Activated T-helper 2 cell treated with anti-CD3 and anti-CD28 coated beads, Interferon-gamma antibody, Interleukin-2, Interleukin-4, amounts not matched to agents 10 μg/mL and 5 μg/mL and 100 μg/mL, durations not matched to agents 14 hours and 24 hours and 36 hours (primary cell): ENCODE measurements around the gene GNAQ. TPM values are rescaled to one million over a fixed set of nuclear protein-coding genes. Genes with fewer than 3 reads are reported as not detected.
"Not testable (repeated sequence)": the region's sequence is repeated elsewhere in the genome, so short reads cannot be mapped to it uniquely, and the experiment has no call there.

Source experiments
- DNase-seq: peaks from one replicate; pipeline ENCODE4 v3.0.0; 2021; ENCODE audit warnings: low spot score
- H3K27ac Mint-ChIP-seq: one replicate; pipeline ENCODE4 v1.8.0; 2021; ENCODE audit warnings: mixed read lengths
- H3K27me3 Mint-ChIP-seq: one replicate; pipeline ENCODE4 v1.8.0; 2021; ENCODE audit warnings: low read depth, mixed read lengths
- H3K36me3 Mint-ChIP-seq: one replicate; pipeline ENCODE4 v1.8.0; 2021; ENCODE audit warnings: low read depth, mixed read lengths
- H3K4me1 Mint-ChIP-seq: one replicate; pipeline ENCODE4 v1.8.0; 2021; ENCODE audit warnings: low read depth, mixed read lengths
- H3K4me3 Mint-ChIP-seq: one replicate; pipeline ENCODE4 v1.8.0; 2021; ENCODE audit warnings: low read depth, mild to moderate bottlenecking, moderate library complexity, mixed read lengths
- H3K9me3 Mint-ChIP-seq: one replicate; pipeline ENCODE4 v1.8.0; 2021; ENCODE audit warnings: mixed read lengths
- intact Hi-C: fragments of 100-400 bp; cut with micrococcal nuclease; formaldehyde crosslinking; loops from one replicate; pipeline ENCODE4 v1.15.1; 2023
- total RNA-seq: library from RNA; stranded (reverse); gene quantifications from 2 replicates; pipeline ENCODE4 v1.2.3, GENCODE V29; 2022

GNAQ gene
- total RNA-seq, result 28.6 and 34.3 TPM in 2 replicates

GRCh38 chr9:78031444-78031892, at the start of gene GNAQ:
TSS of gene GNAQ (minus strand) at chr9:78031811. CDS start at chr9:78031235, 576 bp downstream.
- Mint-ChIP-seq H3K27ac (peak within 1 kb of the TSS; percentile 94), H3K9me3 (no peaks in the 10 kb centered on the region), H3K4me3 (peak within 1 kb of the TSS; percentile 94), H3K36me3 (peaks cover 5% of the 10 kb centered on the region), H3K27me3 (peaks cover 5% of the 10 kb centered on the region), H3K4me1 (peaks cover 57% of the 10 kb centered on the region)
- intact Hi-C loops, result loop anchor here (2.0 to 5.0 kb wide), 5 partner anchors 87 to 304 kb away; partner anchors contain the start of gene PSAT1
- no peak for DNase-seq

DNA sequence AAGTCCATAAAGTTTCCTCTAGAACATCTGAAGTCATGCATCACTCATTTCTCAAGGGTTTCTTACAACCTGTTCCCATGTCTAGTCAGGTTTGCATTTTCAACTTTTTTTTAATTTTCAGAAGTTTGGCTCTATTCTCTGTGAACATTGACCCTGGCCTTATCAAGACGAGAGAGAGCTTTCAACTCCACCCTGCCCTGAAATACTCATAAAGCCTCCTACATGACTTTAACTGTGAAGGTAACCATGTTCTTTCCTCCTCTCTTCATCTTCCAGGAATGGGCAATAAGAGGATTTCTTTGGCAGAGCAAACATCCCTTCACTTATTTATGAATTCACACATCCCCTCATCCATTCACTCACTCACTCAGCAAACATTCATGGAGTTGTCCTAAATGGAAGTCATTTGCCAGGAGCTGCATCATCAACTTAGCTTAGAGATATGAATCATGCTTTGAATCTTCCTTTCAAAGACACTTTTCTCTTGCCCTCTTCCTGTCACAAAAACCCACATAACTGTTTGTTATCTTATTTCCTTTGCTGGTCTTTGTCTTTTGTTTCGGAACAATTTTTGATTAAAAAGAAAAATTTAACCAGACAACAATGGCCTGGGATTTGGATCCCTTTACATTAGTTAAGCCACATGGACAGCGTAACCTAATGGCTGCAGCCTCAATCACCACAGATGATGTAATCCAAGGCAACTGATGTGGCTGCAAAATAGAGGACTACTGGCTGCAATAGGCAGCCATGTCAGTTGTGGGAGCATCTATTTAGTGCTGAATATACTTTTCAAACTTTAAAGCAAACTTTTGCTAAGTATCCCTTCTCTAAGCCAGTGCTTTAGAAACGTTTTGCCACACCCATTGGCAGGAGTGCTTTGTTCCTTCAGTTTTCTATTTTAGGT, 43.0 kb upstream of the GNAQ start:
- H3K27ac Mint-ChIP-seq, result peak overlapping the region; percentile 68
- peaks cover 47% of the 10 kb centered on the region for H3K4me1 Mint-ChIP-seq
- peak overlapping the region; percentile 22 for H3K4me3 Mint-ChIP-seq
- DNase-seq, result peak; percentile 16
- H3K36me3 Mint-ChIP-seq, result peaks cover 39% of the 10 kb centered on the region
- peaks cover 31% of the 10 kb centered on the region for H3K9me3 Mint-ChIP-seq
- intact Hi-C loops, result no loop called here
- H3K27me3 Mint-ChIP-seq, result no peaks in the 10 kb centered on the region

- intact Hi-C loops, result loop anchor here (2.0 kb wide), 2 partner anchors 31 to 45 kb away; no protein-coding TSS in a partner anchor
- Mint-ChIP-seq H3K4me3 (peak overlapping the region; percentile 7), H3K9me3 (peaks cover 23% of the 10 kb centered on the region), H3K4me1 (peaks cover 47% of the 10 kb centered on the region), H3K36me3 (peaks cover 31% of the 10 kb centered on the region), H3K27me3 (no peaks in the 10 kb centered on the region), H3K27ac (peak overlapping the region; percentile 10)
- no peak for DNase-seq
Measured at GRCh38 chr9:78073722-78074121, 42.1 kb upstream of the GNAQ start.

DNA sequence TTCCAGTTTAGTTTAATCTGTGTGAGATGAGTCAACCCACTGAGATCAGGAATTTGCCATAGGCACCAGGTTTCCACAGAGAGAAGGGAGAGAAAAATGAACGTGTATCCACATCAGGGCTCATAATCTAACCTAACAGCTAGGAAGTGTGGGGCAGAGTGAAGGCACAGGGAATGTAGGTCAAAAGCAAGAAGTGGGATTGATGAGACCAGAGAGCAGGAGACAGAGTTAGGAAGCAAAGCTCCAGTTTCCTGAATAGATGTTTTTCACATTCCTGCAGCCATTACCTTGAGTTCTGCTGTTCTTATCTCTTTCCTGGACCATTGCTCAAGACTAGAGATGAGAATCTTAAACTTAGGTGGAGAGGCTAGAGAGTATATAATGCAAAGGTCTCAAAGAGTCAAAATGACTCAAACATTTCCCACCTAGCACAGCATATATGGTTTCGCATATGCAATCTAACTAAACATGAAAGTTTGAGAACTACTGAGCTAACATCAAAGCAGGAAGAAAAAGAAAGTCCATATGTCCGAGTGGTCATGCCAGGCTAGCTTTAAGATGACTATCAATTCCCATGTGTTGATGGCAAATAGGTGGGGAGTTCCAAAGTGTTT, 41.1 kb upstream of the GNAQ start:
- Mint-ChIP-seq H3K27ac (no peak overlapping the region), H3K4me3 (no peak overlapping the region), H3K9me3 (peaks cover 22% of the 10 kb centered on the region), H3K4me1 (peaks cover 47% of the 10 kb centered on the region), H3K27me3 (no peaks in the 10 kb centered on the region), H3K36me3 (peaks cover 28% of the 10 kb centered on the region)
- DNase-seq, result no peak
- intact Hi-C loops, result loop anchor here (2.0 kb wide), 2 partner anchors 32 to 46 kb away; no protein-coding TSS in a partner anchor

- H3K36me3 Mint-ChIP-seq, result peaks cover 18% of the 10 kb centered on the region
- H3K9me3 Mint-ChIP-seq, result peaks cover 25% of the 10 kb centered on the region
- H3K27me3 Mint-ChIP-seq, result no peaks in the 10 kb centered on the region
- no peak for DNase-seq
- intact Hi-C loops, result no loop called here
- no peak overlapping the region for H3K4me3 Mint-ChIP-seq
- no peak overlapping the region for H3K27ac Mint-ChIP-seq
- H3K4me1 Mint-ChIP-seq, result peaks cover 37% of the 10 kb centered on the region
Measured at GRCh38 chr9:78070521-78070920, 38.9 kb upstream of the GNAQ start.

DNA sequence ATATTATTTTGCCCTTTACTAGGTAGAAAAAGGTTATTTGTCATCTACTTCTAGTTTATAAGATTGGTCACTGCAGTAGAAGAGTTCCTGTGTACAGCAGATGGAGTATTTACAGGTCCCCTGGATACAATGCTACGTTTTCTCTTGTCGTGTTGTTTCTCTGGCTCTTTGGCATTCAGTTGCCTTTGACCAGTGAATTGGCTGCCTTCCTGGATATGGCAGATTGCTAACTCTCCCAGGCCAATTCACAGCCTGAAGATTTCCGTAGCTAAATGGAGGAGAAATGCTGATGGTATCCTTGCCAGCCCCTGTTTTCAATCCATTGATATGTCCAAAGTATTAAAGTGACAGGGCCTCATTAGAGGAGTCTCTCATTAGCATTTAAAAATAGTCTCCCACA, 32.5 kb upstream of the GNAQ start:
- H3K4me1 Mint-ChIP-seq, result peaks cover 22% of the 10 kb centered on the region
- no peak for DNase-seq

GRCh38 chr9:78062710-78063109, 31.1 kb upstream of the GNAQ start:
- no peak overlapping the region for H3K4me3 Mint-ChIP-seq
- peaks cover 33% of the 10 kb centered on the region for H3K9me3 Mint-ChIP-seq
- H3K36me3 Mint-ChIP-seq, result peaks cover 22% of the 10 kb centered on the region
- intact Hi-C loops, result no loop called here
- H3K4me1 Mint-ChIP-seq, result peaks cover 22% of the 10 kb centered on the region
- H3K27ac Mint-ChIP-seq, result no peak overlapping the region
- H3K27me3 Mint-ChIP-seq, result no peaks in the 10 kb centered on the region
- DNase-seq, result no peak

More for the DNA sequence above, 32.5 kb upstream of the GNAQ start:
- peaks cover 22% of the 10 kb centered on the region for H3K36me3 Mint-ChIP-seq
- H3K27ac Mint-ChIP-seq, result no peak overlapping the region
- H3K9me3 Mint-ChIP-seq, result peaks cover 33% of the 10 kb centered on the region
- H3K4me3 Mint-ChIP-seq, result no peak overlapping the region
- no peaks in the 10 kb centered on the region for H3K27me3 Mint-ChIP-seq
- intact Hi-C loops, result no loop called here

GRCh38 chr9:78054218-78054617, 22.6 kb upstream of the GNAQ start:
- H3K27ac Mint-ChIP-seq, intact Hi-C loops, H3K27me3 Mint-ChIP-seq: not testable (repeated sequence)
- Mint-ChIP-seq H3K4me1 (peaks cover 24% of the 10 kb centered on the region), H3K9me3 (peaks cover 29% of the 10 kb centered on the region), H3K36me3 (peaks cover 20% of the 10 kb centered on the region), H3K4me3 (peak overlapping the region; percentile 10)
- DNase-seq, result peak; percentile 39

- Mint-ChIP-seq H3K27ac (no peak overlapping the region), H3K9me3 (peaks cover 23% of the 10 kb centered on the region), H3K4me1 (peaks cover 24% of the 10 kb centered on the region), H3K36me3 (peaks cover 20% of the 10 kb centered on the region), H3K4me3 (no peak overlapping the region), H3K27me3 (peaks cover 12% of the 10 kb centered on the region)
- no peak for DNase-seq
- intact Hi-C loops, result no loop called here
Measured at GRCh38 chr9:78053627-78054026, 22.0 kb upstream of the GNAQ start.

DNA sequence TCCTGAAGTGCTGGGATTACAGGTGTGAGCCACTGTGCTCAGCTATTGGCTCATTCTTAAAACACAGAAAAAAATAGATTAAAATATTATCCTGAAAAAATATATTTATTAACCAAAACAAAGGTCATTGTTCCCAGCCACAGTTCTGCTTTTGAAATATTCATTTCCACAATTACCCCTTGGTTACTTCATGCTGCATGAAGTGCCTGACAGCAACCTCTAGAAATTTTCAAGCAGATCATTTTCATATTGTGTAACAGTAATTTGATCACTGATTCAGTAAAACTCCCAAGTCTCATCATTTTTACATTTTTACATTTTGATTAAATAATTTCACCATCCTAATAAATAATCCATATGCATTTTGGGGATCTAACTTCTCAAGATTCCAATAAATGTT, 18.8 kb upstream of the GNAQ start:
- peaks cover 6% of the 10 kb centered on the region for H3K9me3 Mint-ChIP-seq
- H3K27ac Mint-ChIP-seq, result no peak overlapping the region
- H3K27me3 Mint-ChIP-seq, result peaks cover 17% of the 10 kb centered on the region
- H3K4me1 Mint-ChIP-seq, result peaks cover 23% of the 10 kb centered on the region
- no peak for DNase-seq
- peaks cover 8% of the 10 kb centered on the region for H3K36me3 Mint-ChIP-seq
- intact Hi-C loops, result no loop called here
- no peak overlapping the region for H3K4me3 Mint-ChIP-seq

GRCh38 chr9:78049484-78049883, 17.9 kb upstream of the GNAQ start:
- Mint-ChIP-seq H3K9me3 (peaks cover 3% of the 10 kb centered on the region), H3K4me3 (no peak overlapping the region), H3K27ac (no peak overlapping the region), H3K27me3 (peaks cover 19% of the 10 kb centered on the region), H3K4me1 (peaks cover 21% of the 10 kb centered on the region), H3K36me3 (peaks cover 7% of the 10 kb centered on the region)
- no peak for DNase-seq
- intact Hi-C loops, result no loop called here

- no peak overlapping the region for H3K4me3 Mint-ChIP-seq
- no peak for DNase-seq
- peaks cover 6% of the 10 kb centered on the region for H3K4me1 Mint-ChIP-seq
- no peak overlapping the region for H3K27ac Mint-ChIP-seq
- no peaks in the 10 kb centered on the region for H3K36me3 Mint-ChIP-seq
- intact Hi-C loops, result no loop called here
- no peaks in the 10 kb centered on the region for H3K9me3 Mint-ChIP-seq
- H3K27me3 Mint-ChIP-seq, result peaks cover 19% of the 10 kb centered on the region
Measured at GRCh38 chr9:78047106-78047505, 15.5 kb upstream of the GNAQ start.

DNA sequence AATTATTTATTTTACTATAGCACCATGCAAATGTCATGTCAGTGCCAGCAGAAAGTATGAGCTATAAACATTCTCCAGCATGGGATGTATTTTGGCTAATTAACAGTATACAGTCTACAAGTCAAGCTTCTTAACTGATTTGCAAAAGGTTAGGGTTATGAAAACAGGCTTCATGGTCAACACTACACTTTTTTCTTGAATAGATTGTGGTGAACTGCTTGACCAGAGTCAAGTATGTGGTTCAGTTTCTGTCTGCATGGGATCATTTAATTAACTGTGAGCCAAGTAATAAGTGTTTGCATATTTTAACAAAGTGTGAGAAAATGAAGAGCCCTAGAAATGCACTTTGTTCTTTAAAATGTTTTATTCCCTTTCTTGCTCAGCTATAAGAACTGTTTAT, 14.5 kb upstream of the GNAQ start:
- Mint-ChIP-seq H3K4me1 (peaks cover 6% of the 10 kb centered on the region), H3K9me3 (no peaks in the 10 kb centered on the region), H3K4me3 (no peak overlapping the region), H3K27me3 (peaks cover 22% of the 10 kb centered on the region), H3K27ac (no peak overlapping the region), H3K36me3 (no peaks in the 10 kb centered on the region)
- no peak for DNase-seq
- intact Hi-C loops, result no loop called here
